ENCODE results near the gene SNAP91.

The SNAP91 gene

DNA sequence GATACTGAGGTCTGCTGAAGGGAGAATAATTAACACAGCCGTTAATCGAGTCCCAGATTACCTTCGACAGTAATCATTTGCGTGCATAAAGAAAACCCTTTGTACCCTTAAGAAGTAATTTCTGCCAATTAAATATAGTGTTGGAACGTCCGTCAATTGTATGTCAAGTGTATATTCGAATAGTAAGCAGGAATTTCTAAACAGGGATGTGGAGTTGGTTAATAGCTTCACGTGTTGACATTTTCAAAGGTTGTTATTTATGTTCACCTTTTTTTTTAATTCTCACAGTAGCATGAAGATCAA, 798 bp upstream of the SNAP91 start:
- Histone ChIP-seq H4K20me1 (ENCODE audit: insufficient read depth, low read length) (no peaks in the 10 kb centered on the region), H3K9ac (ENCODE audit: low read depth, low read length) (no peak overlapping the region), H3K4me2 (ENCODE audit: insufficient read depth, low read length) (no peak overlapping the region), H3K4me1 (ENCODE audit: insufficient read depth, low read length) (no peaks in the 10 kb centered on the region), H3K9me3 (ENCODE audit: insufficient read depth, low read length, severe bottlenecking) (no peaks in the 10 kb centered on the region), H3K36me3 (ENCODE audit: insufficient read depth, low read length) (no peaks in the 10 kb centered on the region), H3K79me2 (ENCODE audit: insufficient read depth, low read length) (no peaks in the 10 kb centered on the region), H3K4me3 (ENCODE audit: low read depth in 1 of 2, low read length in 2 of 2) (no peak overlapping the region), H3K27ac (ENCODE audit: low read length) (no peak overlapping the region), H3K27me3 (ENCODE audit: insufficient read depth, low read length, poor library complexity) (no peaks in the 10 kb centered on the region), H2AFZ (ENCODE audit: low read depth, low read length) (no peak overlapping the region)
- no peak for TF ChIP-seq EZH2 (IDR thresholded peaks at IDR 0.05; ENCODE audit: borderline replicate concordance, low read depth, low read length, severe bottlenecking)
- TF ChIP-seq, protein P1, sequence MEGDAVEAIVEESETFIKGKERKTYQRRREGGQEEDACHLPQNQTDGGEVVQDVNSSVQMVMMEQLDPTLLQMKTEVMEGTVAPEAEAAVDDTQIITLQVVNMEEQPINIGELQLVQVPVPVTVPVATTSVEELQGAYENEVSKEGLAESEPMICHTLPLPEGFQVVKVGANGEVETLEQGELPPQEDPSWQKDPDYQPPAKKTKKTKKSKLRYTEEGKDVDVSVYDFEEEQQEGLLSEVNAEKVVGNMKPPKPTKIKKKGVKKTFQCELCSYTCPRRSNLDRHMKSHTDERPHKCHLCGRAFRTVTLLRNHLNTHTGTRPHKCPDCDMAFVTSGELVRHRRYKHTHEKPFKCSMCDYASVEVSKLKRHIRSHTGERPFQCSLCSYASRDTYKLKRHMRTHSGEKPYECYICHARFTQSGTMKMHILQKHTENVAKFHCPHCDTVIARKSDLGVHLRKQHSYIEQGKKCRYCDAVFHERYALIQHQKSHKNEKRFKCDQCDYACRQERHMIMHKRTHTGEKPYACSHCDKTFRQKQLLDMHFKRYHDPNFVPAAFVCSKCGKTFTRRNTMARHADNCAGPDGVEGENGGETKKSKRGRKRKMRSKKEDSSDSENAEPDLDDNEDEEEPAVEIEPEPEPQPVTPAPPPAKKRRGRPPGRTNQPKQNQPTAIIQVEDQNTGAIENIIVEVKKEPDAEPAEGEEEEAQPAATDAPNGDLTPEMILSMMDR (IDR thresholded peaks at IDR 0.05; ENCODE audit: borderline replicate concordance, extremely low read depth, low read length, poor library complexity, severe bottlenecking): no peak
- no peak for DNase-seq
- no peak for ATAC-seq (ENCODE audit: insufficient read depth, low read depth)

DNA sequence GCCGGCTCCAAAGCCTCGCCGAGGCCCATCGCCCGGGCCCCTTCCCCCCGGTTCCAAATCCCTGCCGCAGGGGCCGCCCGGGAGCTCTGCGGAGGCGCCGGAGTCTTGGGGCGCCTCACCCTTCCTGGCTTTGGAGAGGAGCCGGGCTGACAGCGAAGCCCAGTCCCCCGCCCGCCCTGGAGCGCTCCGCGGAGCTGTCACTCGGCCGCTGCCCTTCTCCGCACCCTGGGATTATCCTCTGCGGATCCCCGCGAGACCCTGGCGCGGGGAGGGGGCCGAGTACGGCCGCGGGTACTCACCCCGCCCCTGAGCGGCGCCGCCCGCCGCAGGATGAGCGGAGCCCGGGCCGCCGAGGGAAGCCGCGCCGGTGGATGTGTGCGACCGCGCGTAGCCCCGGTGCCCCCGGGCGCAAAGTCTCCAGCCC, 343 bp downstream of the SNAP91 start:
- Histone ChIP-seq H3K4me2 (ENCODE audit: insufficient read depth, low read length) (no peak overlapping the region), H3K36me3 (ENCODE audit: insufficient read depth, low read length) (no peaks in the 10 kb centered on the region), H2AFZ (ENCODE audit: low read depth, low read length) (no peak overlapping the region), H3K27me3 (ENCODE audit: insufficient read depth, low read length, poor library complexity) (no peaks in the 10 kb centered on the region), H3K9ac (ENCODE audit: low read depth, low read length) (no peak overlapping the region), H4K20me1 (ENCODE audit: insufficient read depth, low read length) (no peaks in the 10 kb centered on the region), H3K9me3 (ENCODE audit: insufficient read depth, low read length, severe bottlenecking) (no peaks in the 10 kb centered on the region), H3K4me3 (ENCODE audit: low read depth in 1 of 2, low read length in 2 of 2) (no peak overlapping the region), H3K79me2 (ENCODE audit: insufficient read depth, low read length) (no peaks in the 10 kb centered on the region), H3K4me1 (ENCODE audit: insufficient read depth, low read length) (no peaks in the 10 kb centered on the region), H3K27ac (ENCODE audit: low read length) (no peak overlapping the region)
- TF ChIP-seq EZH2 (IDR thresholded peaks at IDR 0.05; ENCODE audit: borderline replicate concordance, low read depth, low read length, severe bottlenecking): no peak
- ATAC-seq (ENCODE audit: insufficient read depth, low read depth) (no peak), DNase-seq (no peak)

DNA sequence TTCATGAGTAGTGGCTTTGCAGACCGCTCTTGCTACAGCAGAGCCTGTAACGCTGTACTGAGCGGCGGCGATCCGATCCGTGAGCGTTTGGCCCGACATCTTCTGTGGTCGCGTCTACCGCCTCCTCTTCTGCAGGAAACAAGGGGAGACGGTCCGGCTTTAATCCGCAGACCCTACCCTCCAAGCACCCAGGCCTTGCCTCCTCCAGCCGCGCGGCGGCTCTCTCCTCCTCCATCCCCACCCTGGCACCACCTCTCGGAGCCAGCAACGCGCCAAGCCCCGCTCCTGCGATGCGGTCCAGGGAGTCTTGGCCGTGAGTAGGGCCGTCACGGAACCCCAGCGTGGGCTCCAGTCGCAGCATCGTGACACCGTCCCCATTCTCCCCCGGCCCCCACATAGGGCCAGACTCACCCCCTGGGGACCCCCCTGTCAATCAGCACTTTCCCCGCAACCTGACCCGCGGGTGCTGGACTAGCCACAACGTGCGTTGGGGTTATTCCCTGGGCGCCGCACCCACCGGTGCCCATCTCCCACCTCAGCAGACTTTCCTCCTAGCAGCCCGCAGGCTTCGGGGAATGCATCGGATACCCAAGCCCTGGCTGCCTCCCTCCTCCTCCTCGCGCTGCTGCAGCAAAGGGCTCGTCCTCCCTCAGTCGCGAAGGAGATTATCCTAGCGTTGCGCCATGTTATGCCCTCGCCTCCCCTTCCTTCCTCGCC, 914 bp downstream of the SNAP91 start:
- Histone ChIP-seq H2AFZ (ENCODE audit: low read depth, low read length) (no peak overlapping the region), H3K4me2 (ENCODE audit: insufficient read depth, low read length) (no peak overlapping the region), H4K20me1 (ENCODE audit: insufficient read depth, low read length) (no peaks in the 10 kb centered on the region), H3K36me3 (ENCODE audit: insufficient read depth, low read length) (no peaks in the 10 kb centered on the region), H3K9ac (ENCODE audit: low read depth, low read length) (no peak overlapping the region), H3K4me1 (ENCODE audit: insufficient read depth, low read length) (no peaks in the 10 kb centered on the region), H3K9me3 (ENCODE audit: insufficient read depth, low read length, severe bottlenecking) (no peaks in the 10 kb centered on the region), H3K27ac (ENCODE audit: low read length) (no peak overlapping the region), H3K27me3 (ENCODE audit: insufficient read depth, low read length, poor library complexity) (no peaks in the 10 kb centered on the region), H3K4me3 (ENCODE audit: low read depth in 1 of 2, low read length in 2 of 2) (no peak overlapping the region), H3K79me2 (ENCODE audit: insufficient read depth, low read length) (no peaks in the 10 kb centered on the region)
- no peak for DNase-seq
- no peak for ATAC-seq (ENCODE audit: insufficient read depth, low read depth)
- TF ChIP-seq EZH2 (IDR thresholded peaks at IDR 0.05; ENCODE audit: borderline replicate concordance, low read depth, low read length, severe bottlenecking): no peak
- TF ChIP-seq, protein P1 (IDR thresholded peaks at IDR 0.05; ENCODE audit: borderline replicate concordance, extremely low read depth, low read length, poor library complexity, severe bottlenecking): no peak

DNA sequence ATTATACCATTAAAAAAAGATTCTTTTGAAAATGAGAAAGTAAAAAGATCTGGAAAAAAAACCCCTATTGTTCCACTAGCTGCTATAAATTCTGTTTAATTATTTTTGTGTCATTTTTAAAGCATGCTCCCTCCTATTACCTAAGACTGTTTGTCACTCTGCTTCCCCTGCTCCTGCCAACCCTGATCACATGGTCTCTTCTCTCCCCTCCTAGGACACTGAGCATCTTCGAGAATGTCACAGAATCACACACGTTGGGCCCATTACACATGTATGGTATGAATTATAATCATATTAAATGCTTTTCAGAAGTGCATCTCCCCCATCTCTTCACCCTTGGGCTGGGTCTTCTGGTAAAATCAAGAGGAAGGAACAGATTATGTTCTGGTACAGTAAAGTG, 6.2 kb downstream of the SNAP91 start:
- no peak overlapping the region for H3K4me2 ChIP-seq (ENCODE audit: insufficient read depth, low read length)
- H2AFZ ChIP-seq (ENCODE audit: low read depth, low read length): no peak overlapping the region
- DNase-seq: no peak
- H3K27ac ChIP-seq (ENCODE audit: low read length): no peak overlapping the region
- no peak overlapping the region for H3K9ac ChIP-seq (ENCODE audit: low read depth, low read length)
- no peaks in the 10 kb centered on the region for H3K9me3 ChIP-seq (ENCODE audit: insufficient read depth, low read length, severe bottlenecking)
- H3K4me3 ChIP-seq (ENCODE audit: low read depth in 1 of 2, low read length in 2 of 2): no peak overlapping the region
- no peaks in the 10 kb centered on the region for H3K79me2 ChIP-seq (ENCODE audit: insufficient read depth, low read length)
- no peak for ATAC-seq (ENCODE audit: insufficient read depth, low read depth)
- no peak for TF ChIP-seq EZH2 (IDR thresholded peaks at IDR 0.05; ENCODE audit: borderline replicate concordance, low read depth, low read length, severe bottlenecking)
- TF ChIP-seq, protein P1 (IDR thresholded peaks at IDR 0.05; ENCODE audit: borderline replicate concordance, extremely low read depth, low read length, poor library complexity, severe bottlenecking): no peak
- H3K27me3 ChIP-seq (ENCODE audit: insufficient read depth, low read length, poor library complexity): no peaks in the 10 kb centered on the region
- no peaks in the 10 kb centered on the region for H3K36me3 ChIP-seq (ENCODE audit: insufficient read depth, low read length)
- H4K20me1 ChIP-seq (ENCODE audit: insufficient read depth, low read length): no peaks in the 10 kb centered on the region
- H3K4me1 ChIP-seq (ENCODE audit: insufficient read depth, low read length): no peaks in the 10 kb centered on the region
